G401.6 (cell line): ENCODE measurements around the gene SFXN2.
"Not testable (repeated sequence)": the region's sequence is repeated elsewhere in the genome, so short reads cannot be mapped to it uniquely, and the experiment has no call there.

ENCODE experiments used
- FAIRE-seq: peaks from 2 replicates; lab custom pipeline; 2012; peaks lifted over from hg19 to GRCh38; lab: Jason Lieb, UNC

SFXN2 gene

GRCh38 chr10:102681696-102682095 is 32.7 kb upstream of the SFXN2 start:
- no peak for FAIRE-seq

GRCh38 chr10:102682416-102682815 is 32.0 kb upstream of the SFXN2 start:
- FAIRE-seq = no peak

GRCh38 chr10:102682981-102683380 is 31.5 kb upstream of the SFXN2 start:
- FAIRE-seq = no peak

GRCh38 chr10:102683736-102684135 is 30.7 kb upstream of the SFXN2 start:
- FAIRE-seq = no peak

GRCh38 chr10:102691285-102692066 is 23.0 kb upstream of the SFXN2 start:
- FAIRE-seq = no peak

- FAIRE-seq = not testable (repeated sequence)
Observed at GRCh38 chr10:102695401-102695800, 19.0 kb upstream of the SFXN2 start.

GRCh38 chr10:102696736-102697135 is 17.7 kb upstream of the SFXN2 start:
- no peak for FAIRE-seq

GRCh38 chr10:102698894-102699293 is 15.5 kb upstream of the SFXN2 start:
- FAIRE-seq = no peak

- peak; percentile 39 for FAIRE-seq
Observed at GRCh38 chr10:102701272-102701671, 13.2 kb upstream of the SFXN2 start.

- FAIRE-seq = no peak
Observed at GRCh38 chr10:102701796-102702195, 12.6 kb upstream of the SFXN2 start.

GRCh38 chr10:102702742-102703141 is 11.7 kb upstream of the SFXN2 start:
- peak; percentile 62 for FAIRE-seq

- FAIRE-seq = no peak
Observed at GRCh38 chr10:102704915-102705314, 9.5 kb upstream of the SFXN2 start.

GRCh38 chr10:102705531-102705930 is 8.9 kb upstream of the SFXN2 start:
- FAIRE-seq = no peak

GRCh38 chr10:102710609-102711008 is 3.8 kb upstream of the SFXN2 start:
- FAIRE-seq = no peak

GRCh38 chr10:102712089-102712488 is 2.3 kb upstream of the SFXN2 start:
- no peak for FAIRE-seq

- FAIRE-seq = no peak
Observed at GRCh38 chr10:102712843-102713538, 1.4 kb upstream of the SFXN2 start.

GRCh38 chr10:102713539-102713813 is 960 bp upstream of the SFXN2 start:
- FAIRE-seq = no peak

GRCh38 chr10:102713814-102714620 is 419 bp upstream of the SFXN2 start, which contains the start of gene ARL3:
Gene ARL3 (minus strand): TSS chr10:102714397. CDS start chr10:102714275, 122 bp downstream.
- peak; percentile 98 for FAIRE-seq

GRCh38 chr10:102715880-102716279 is 1.4 kb downstream of the SFXN2 start:
- no peak for FAIRE-seq

- FAIRE-seq = not testable (repeated sequence)
Observed at GRCh38 chr10:102716900-102717565, 2.6 kb downstream of the SFXN2 start.

- FAIRE-seq = no peak
Observed at GRCh38 chr10:102718220-102718619, 3.8 kb downstream of the SFXN2 start.

- FAIRE-seq = no peak
Observed at GRCh38 chr10:102720337-102720736, 5.9 kb downstream of the SFXN2 start.
